HCT116 (cell line): Measurements from ENCODE around the gene PSMA3.

Source experiments
- POLR2AphosphoS5 ChIP-seq: IDR thresholded peaks from 2 replicates; pipeline ENCODE4 v1.6.1; 2011; ENCODE audit warnings: mild to moderate bottlenecking, low read depth, low read length, moderate library complexity
- TF ChIP-seq, protein P1 (sequence below), 3 experiments: fragments of 200-600 bp in 1 of 3; sonication (generic) in 1 of 3; IDR thresholded peaks in 2 of 3; conservative IDR thresholded peaks in 1 of 3; 2 replicates each; pipeline ENCODE4 v1.5.1; 2012 to 2017; ENCODE audit warnings: low read depth in 2 of 3, low read length in 2 of 3, antibody characterized with exemption in 1 of 3, borderline replicate concordance in 1 of 3, control low read depth in 1 of 3, mild to moderate bottlenecking in 1 of 3, mixed read lengths in 1 of 3, mixed run types in 1 of 3, moderate library complexity in 1 of 3; ENCODE audit not compliant: insufficient read depth in 1 of 3

DNA sequence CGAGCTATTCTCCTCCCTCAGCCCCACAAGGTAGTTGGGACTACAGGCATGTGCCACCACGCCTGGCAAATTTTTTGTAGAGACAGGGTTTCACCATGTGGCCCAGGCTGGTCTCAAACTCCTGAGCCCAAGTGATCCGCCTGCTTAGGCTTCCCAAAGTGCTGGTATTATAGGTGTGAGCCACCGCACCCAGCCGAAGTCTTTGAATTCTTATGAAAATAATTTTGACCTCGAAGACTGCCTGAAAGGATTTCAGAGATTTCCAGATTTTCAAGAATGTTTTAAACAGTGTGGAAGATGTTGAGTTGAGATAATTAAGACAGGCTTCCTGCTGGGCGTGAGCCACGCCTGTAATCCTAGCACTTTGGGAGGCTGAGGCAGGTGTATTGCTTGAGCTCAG is 5.0 kb downstream of the PSMA3 start:
- no peak for TF ChIP-seq POLR2AphosphoS5
- TF ChIP-seq, protein P1, sequence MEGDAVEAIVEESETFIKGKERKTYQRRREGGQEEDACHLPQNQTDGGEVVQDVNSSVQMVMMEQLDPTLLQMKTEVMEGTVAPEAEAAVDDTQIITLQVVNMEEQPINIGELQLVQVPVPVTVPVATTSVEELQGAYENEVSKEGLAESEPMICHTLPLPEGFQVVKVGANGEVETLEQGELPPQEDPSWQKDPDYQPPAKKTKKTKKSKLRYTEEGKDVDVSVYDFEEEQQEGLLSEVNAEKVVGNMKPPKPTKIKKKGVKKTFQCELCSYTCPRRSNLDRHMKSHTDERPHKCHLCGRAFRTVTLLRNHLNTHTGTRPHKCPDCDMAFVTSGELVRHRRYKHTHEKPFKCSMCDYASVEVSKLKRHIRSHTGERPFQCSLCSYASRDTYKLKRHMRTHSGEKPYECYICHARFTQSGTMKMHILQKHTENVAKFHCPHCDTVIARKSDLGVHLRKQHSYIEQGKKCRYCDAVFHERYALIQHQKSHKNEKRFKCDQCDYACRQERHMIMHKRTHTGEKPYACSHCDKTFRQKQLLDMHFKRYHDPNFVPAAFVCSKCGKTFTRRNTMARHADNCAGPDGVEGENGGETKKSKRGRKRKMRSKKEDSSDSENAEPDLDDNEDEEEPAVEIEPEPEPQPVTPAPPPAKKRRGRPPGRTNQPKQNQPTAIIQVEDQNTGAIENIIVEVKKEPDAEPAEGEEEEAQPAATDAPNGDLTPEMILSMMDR (IDR thresholded peaks at IDR 0.05 in 2 of 3, conservative IDR thresholded peaks at IDR 0.05 in 1 of 3; ENCODE audit: borderline replicate concordance in 1 of 3, insufficient read depth in 1 of 3, low read depth in 2 of 3, low read length in 2 of 3) = no peak
